ENCODE measurements around the gene VAX1. TPM values are rescaled to one million over a fixed set of nuclear protein-coding genes. Genes with fewer than 3 reads are reported as not detected.

The VAX1 gene
- total and polyA plus RNA-seq, 10 donors, result not detected

DNA sequence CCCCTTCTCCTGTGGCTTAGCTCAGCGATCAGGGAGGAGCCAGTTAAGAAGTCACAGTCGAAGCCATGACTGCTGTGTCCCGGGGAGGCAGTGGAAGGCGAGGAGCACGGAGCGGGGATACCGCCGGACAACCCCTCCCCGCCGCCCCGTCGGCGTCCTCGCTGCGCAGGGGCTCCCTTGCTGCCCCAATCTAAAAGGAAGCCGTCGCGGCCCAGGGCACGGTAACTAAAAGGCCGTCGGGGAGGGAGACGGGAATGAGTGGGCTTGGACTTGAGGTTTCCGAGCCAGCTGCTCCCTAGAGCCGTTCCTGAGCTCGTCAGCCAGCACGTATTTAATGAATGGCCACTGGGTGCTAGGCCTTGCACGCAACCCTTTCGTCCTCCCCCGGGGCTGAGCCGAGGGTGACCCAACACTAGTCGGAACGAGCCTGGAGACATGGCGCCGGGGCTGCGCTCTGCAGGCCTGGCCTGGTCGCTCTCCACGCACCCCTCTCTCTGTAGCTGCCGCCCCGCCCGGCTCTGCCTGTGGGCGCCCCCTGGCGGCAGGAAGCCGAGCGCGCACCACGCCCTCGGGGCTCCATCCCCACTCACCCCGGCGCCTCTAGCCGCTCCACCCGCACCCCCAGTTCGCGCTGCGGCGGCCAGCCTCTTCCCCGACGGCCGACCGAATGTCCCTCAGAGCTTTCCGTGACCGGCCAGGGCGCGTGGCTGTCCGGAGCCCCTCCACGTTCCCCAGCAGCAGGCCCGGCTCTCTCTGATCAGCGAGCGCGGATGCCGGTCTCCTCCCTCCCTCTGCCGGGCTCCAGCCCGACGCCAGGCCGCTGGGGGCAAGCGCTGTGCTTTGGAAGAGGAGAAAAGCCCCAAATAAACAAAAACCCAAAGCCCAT, 30.0 kb upstream of the VAX1 start:
- Histone ChIP-seq H3K27me3 (replicated peaks in 1 of 7) (peaks cover 13 to 100% (median 100%) of the 10 kb centered on the region in 7 donors), H3K4me1 (peaks cover 11 to 60% (median 43%) of the 10 kb centered on the region in 6 donors), H3K36me3 (no peaks in the 10 kb centered on the region), H3K27ac (no peak overlapping the region), H3K4me3 (peak overlapping the region in 7 of 8 donors; percentile 4 to 60 (median 20)), H3K9me3 (no peaks in the 10 kb centered on the region)
- WGBS, 5 donors, result 2 to 10% (median 5%) methylated on average over 43 to 75 of the region's 75 CpGs
- TF ChIP-seq, protein P1, sequence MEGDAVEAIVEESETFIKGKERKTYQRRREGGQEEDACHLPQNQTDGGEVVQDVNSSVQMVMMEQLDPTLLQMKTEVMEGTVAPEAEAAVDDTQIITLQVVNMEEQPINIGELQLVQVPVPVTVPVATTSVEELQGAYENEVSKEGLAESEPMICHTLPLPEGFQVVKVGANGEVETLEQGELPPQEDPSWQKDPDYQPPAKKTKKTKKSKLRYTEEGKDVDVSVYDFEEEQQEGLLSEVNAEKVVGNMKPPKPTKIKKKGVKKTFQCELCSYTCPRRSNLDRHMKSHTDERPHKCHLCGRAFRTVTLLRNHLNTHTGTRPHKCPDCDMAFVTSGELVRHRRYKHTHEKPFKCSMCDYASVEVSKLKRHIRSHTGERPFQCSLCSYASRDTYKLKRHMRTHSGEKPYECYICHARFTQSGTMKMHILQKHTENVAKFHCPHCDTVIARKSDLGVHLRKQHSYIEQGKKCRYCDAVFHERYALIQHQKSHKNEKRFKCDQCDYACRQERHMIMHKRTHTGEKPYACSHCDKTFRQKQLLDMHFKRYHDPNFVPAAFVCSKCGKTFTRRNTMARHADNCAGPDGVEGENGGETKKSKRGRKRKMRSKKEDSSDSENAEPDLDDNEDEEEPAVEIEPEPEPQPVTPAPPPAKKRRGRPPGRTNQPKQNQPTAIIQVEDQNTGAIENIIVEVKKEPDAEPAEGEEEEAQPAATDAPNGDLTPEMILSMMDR (IDR thresholded peaks at IDR 0.05 in 8 of 11, conservative IDR thresholded peaks at IDR 0.05 in 3 of 11), result peak; percentile 23 to 95 (median 87)
- TF ChIP-seq POLR2A (IDR thresholded peaks at IDR 0.05) (no peak), POLR2AphosphoS5 (IDR thresholded peaks at IDR 0.05) (peak in 1 of 3 donors; percentile 29)
- peak; percentile 93 for DNase-seq
- intact Hi-C loops (cut with DNase I; ENCODE audit: low total_unique reads), result no loop called here

DNA sequence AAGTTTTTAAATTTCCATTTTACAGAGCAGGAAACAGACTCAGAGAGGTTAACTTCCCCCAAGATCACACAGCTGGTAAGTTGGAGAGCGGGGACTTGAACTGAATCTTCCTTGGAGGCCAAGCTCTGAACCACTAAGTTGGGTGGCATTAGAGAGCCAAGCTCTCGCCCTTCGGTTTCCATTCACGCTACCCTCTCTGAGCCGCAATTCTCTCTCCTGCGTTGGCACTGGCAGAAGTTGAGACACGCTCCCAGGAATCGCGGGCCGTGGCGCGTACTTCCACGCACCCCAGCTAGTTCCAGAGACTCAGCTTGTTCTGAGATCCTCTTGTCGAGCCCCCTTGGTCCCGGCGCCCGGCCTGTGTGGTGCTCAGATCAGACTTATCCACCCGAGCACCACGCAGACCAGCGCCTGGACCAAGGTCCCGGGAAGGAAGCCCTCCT, 29.3 kb upstream of the VAX1 start:
- intact Hi-C loops (cut with DNase I; ENCODE audit: low total_unique reads), result no loop called here
- peaks cover 13 to 100% (median 100%) of the 10 kb centered on the region in 7 donors for H3K27me3 ChIP-seq (replicated peaks in 1 of 7)
- no peak overlapping the region for H3K27ac ChIP-seq
- H3K4me3 ChIP-seq, result peak overlapping the region in 3 of 8 donors; percentile 16 to 60 (median 16)
- no peaks in the 10 kb centered on the region for H3K36me3 ChIP-seq
- no peak for DNase-seq
- H3K9me3 ChIP-seq, result no peaks in the 10 kb centered on the region
- peaks cover 17 to 67% (median 49%) of the 10 kb centered on the region in 6 donors for H3K4me1 ChIP-seq
- TF ChIP-seq, protein P1 (IDR thresholded peaks at IDR 0.05 in 8 of 11, conservative IDR thresholded peaks at IDR 0.05 in 3 of 11), result no peak
- TF ChIP-seq POLR2A (IDR thresholded peaks at IDR 0.05), result no peak
- TF ChIP-seq POLR2AphosphoS5 (IDR thresholded peaks at IDR 0.05), result no peak
- WGBS, 5 donors, result 11 to 19% (median 14%) methylated on average over 15 to 21 of the region's 21 CpGs

GRCh38 chr10:117166418-117167345, 28.6 kb upstream of the VAX1 start:
- TF ChIP-seq POLR2A (IDR thresholded peaks at IDR 0.05), result no peak
- TF ChIP-seq POLR2AphosphoS5 (IDR thresholded peaks at IDR 0.05), result no peak
- TF ChIP-seq, protein P1 (IDR thresholded peaks at IDR 0.05 in 8 of 11, conservative IDR thresholded peaks at IDR 0.05 in 3 of 11), result no peak
- Histone ChIP-seq H3K36me3 (no peaks in the 10 kb centered on the region), H3K9me3 (no peaks in the 10 kb centered on the region), H3K27me3 (replicated peaks in 1 of 7) (peaks cover 16 to 100% (median 100%) of the 10 kb centered on the region in 7 donors), H3K27ac (no peak overlapping the region), H3K4me1 (peaks cover 17 to 71% (median 52%) of the 10 kb centered on the region in 6 donors), H3K4me3 (peak overlapping the region in 1 of 8 donors; percentile 19)
- intact Hi-C loops (cut with DNase I; ENCODE audit: low total_unique reads), result no loop called here
- no peak for DNase-seq
- 12 to 23% (median 14%) methylated on average over 26 to 41 of the region's 41 CpGs for WGBS, 5 donors
